Measurements from ENCODE around the gene MINDY4.

DNA sequence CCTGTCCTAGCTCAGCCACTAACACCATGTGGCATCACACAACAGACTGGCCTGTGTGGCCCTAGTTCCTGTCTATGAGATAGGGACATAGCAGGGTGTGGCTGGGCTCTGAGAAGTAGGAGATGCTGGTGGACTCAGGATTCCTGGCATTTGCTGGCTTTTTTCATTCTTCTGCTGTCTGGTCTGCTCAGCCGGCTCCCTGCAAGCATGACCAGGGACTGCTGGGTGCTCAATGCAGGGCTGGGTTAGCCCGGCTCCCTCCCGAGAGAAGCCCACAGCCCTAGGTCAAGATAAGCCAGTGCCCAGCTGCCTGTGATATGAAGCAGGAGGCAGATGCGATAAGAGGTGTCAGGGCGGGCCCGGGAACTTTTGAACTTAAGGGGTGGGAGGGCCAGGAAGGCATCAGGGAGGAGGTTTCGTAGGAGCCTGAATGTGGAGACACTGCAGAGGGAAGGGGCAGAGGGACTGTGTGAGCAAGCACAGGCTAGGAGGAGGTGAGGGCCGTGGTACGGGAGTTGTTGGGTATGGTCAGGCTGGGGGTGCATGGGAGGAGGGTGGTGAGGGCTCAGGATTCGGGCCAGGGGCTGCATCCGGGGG is 143.9 kb downstream of the MINDY4 start:
- TF ChIP-seq, protein P1, sequence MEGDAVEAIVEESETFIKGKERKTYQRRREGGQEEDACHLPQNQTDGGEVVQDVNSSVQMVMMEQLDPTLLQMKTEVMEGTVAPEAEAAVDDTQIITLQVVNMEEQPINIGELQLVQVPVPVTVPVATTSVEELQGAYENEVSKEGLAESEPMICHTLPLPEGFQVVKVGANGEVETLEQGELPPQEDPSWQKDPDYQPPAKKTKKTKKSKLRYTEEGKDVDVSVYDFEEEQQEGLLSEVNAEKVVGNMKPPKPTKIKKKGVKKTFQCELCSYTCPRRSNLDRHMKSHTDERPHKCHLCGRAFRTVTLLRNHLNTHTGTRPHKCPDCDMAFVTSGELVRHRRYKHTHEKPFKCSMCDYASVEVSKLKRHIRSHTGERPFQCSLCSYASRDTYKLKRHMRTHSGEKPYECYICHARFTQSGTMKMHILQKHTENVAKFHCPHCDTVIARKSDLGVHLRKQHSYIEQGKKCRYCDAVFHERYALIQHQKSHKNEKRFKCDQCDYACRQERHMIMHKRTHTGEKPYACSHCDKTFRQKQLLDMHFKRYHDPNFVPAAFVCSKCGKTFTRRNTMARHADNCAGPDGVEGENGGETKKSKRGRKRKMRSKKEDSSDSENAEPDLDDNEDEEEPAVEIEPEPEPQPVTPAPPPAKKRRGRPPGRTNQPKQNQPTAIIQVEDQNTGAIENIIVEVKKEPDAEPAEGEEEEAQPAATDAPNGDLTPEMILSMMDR (IDR thresholded peaks at IDR 0.05; ENCODE audit: insufficient read depth, low read length, poor library complexity, severe bottlenecking), result no peak
- no peak for TF ChIP-seq EZH2phosphoT487 (conservative IDR thresholded peaks at IDR 0.05; ENCODE audit: low read length)

All from SU-DHL-6 (cell line).